Measurements from ENCODE around the gene PTGES3L.
"Not testable (repeated sequence)": the region's sequence is repeated elsewhere in the genome, so short reads cannot be mapped to it uniquely, and the experiment has no call there.

The PTGES3L gene

DNA sequence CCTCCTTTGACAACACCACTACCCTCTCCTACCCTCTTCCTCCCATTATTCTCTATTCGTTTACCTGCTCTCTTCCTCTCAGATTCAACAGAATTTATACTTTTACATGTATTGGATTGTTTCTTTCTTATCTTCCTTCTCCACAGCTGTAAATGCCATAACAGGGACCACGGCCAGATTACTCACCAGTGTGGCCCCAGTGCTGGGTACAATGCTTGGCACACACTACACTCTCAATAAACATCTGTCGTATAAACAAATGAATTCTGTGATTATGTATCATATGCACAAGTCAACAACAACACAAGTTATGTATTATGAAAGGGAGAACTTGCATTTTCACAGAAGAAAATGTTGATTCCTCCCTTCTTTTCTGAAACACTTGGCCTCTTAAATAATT, 35.7 kb downstream of the PTGES3L start:
- DNase-seq (ENCODE audit: extremely low read depth, low read depth) = no peak
- TF ChIP-seq, protein P1, sequence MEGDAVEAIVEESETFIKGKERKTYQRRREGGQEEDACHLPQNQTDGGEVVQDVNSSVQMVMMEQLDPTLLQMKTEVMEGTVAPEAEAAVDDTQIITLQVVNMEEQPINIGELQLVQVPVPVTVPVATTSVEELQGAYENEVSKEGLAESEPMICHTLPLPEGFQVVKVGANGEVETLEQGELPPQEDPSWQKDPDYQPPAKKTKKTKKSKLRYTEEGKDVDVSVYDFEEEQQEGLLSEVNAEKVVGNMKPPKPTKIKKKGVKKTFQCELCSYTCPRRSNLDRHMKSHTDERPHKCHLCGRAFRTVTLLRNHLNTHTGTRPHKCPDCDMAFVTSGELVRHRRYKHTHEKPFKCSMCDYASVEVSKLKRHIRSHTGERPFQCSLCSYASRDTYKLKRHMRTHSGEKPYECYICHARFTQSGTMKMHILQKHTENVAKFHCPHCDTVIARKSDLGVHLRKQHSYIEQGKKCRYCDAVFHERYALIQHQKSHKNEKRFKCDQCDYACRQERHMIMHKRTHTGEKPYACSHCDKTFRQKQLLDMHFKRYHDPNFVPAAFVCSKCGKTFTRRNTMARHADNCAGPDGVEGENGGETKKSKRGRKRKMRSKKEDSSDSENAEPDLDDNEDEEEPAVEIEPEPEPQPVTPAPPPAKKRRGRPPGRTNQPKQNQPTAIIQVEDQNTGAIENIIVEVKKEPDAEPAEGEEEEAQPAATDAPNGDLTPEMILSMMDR (IDR thresholded peaks at IDR 0.05; ENCODE audit: low read depth, low read length) = no peak

GRCh38 chr17:42937712-42938596, 41.9 kb downstream of the PTGES3L start:
- TF ChIP-seq, protein P1 (IDR thresholded peaks at IDR 0.05; ENCODE audit: low read depth, low read length) = peak; percentile 77
- no peak for DNase-seq (ENCODE audit: extremely low read depth, low read depth)

DNA sequence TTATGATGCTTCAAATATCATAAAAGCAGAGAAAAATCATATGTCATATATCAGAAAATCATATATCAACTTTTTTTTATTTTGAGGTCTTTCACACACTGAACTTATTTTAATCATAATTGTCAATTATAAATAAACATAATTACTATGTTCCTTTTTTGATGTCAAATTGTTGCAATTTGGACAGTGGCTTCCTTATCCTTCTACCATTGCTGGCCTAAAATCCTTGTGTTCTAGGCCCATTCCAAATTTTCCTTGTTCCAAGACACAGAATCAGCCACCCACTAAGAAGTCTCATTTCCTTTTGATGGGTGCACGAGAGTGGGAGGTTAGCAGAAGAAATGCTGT, 50.4 kb downstream of the PTGES3L start:
- no peak for DNase-seq (ENCODE audit: extremely low read depth, low read depth)
- TF ChIP-seq, protein P1 (IDR thresholded peaks at IDR 0.05; ENCODE audit: low read depth, low read length) = no peak

DNA sequence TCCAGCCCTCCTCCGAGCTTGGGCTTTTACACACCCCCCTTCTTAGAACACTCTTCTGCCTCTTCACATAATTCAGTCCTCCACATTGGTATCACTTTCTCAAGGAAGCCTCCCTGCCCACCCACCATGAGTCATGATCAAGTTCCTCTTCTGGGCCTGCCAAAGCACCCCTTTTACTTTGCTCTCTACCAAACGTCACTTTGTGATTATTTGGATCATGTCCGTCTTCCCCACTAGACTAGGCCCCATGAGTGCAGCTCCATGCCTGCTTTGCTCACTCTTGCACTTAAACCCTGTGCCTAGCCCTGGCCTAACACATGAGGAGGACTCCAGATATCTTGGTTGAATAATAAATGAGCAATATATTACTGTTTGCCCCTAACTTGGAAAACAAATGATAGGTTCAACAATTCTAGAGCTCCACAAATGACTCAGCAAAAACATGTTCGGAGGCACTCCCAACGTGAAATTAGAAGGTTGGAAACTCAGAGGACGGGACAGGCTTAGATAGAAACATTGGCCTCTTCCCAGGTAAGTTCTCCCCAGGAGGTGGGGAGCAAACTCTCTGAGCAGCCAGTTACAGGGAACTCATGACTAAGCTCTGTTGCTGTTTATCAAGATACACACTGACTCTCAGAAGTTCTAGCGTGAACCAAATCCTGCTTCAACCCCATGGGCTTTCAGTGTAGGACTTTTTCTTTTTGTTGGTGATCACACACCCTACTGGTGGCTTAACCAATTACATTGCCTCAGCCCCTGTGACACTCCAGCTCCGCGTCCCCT, 51.0 kb downstream of the PTGES3L start:
- DNase-seq (ENCODE audit: extremely low read depth, low read depth) = peak; percentile 72
- TF ChIP-seq, protein P1 (IDR thresholded peaks at IDR 0.05; ENCODE audit: low read depth, low read length) = peak; percentile 57

DNA sequence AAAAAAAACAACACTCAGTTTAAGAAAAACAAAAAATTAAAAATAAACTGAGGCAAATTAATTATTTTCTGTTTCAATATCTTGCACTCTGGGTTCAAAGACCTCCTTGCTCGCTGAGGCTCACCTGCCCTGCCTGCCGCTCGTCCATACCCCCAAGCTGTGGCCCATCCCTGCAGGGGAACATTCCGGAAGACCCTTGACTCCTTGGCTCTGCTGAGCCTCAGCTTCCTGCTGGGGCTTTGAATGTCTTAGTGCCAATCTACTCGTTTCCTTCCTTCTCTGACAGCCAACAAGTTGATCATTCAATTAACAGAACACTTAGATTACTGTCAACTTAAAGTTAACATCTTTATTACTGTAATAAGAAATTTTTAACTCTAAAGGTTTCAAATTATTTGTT, 55.0 kb downstream of the PTGES3L start:
- TF ChIP-seq, protein P1 (IDR thresholded peaks at IDR 0.05; ENCODE audit: low read depth, low read length) = no peak
- DNase-seq (ENCODE audit: extremely low read depth, low read depth) = no peak

DNA sequence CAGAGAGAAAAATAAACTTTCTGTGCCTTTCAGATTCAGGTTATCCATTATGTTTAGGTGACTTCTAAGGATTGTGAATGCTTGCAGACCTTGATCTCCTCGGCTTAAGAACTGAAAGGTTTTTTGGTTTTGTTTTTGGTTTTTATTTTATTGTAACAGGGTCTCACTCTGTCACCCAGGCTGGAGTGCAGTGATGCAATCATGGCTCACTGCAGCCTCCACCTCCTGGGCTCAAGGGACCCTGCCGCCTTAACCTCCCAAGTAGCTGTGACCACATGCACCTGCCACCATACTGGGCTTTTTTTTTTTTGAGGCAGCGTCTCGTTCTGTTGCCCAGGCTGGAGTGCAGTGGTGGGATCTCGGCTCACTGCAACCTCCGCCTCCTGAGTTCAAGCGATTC, 56.4 kb downstream of the PTGES3L start:
- DNase-seq (ENCODE audit: extremely low read depth, low read depth) = not testable (repeated sequence)

GRCh38 chr17:42922294-42922693, 57.6 kb downstream of the PTGES3L start:
- DNase-seq (ENCODE audit: extremely low read depth, low read depth) = no peak
- TF ChIP-seq, protein P1 (IDR thresholded peaks at IDR 0.05; ENCODE audit: low read depth, low read length) = no peak
